Spleen (tissue), 11 donors: ENCODE results near the gene FTO. TPM values are rescaled to one million over a fixed set of nuclear protein-coding genes. Genes with fewer than 3 reads are reported as not detected.

Experiments
- DNase-seq: peaks from one replicate; pipeline ENCODE4 v3.0.0-alpha.2; 2020
- H3K27ac ChIP-seq, 8 donors: fragments of 200-600 bp; sonication (generic) in 7 of 8; 1 replicate in 4 of 8; 2 replicates in 4 of 8; pipeline versions ENCODE4 v1.5.0 to v1.8.0; 2016 to 2021; ENCODE audit warnings: inconsistent platforms in 4 of 8, mild to moderate bottlenecking in 4 of 8, moderate library complexity in 1 of 8
- H3K27me3 ChIP-seq, 7 donors: fragments of 200-600 bp; sonication (generic) in 6 of 7; replicated peaks in 1 of 7; 1 replicate in 4 of 7; 2 replicates in 3 of 7; pipeline versions ENCODE4 v1.5.0 to v1.8.0; 2016 to 2021; ENCODE audit warnings: inconsistent platforms in 3 of 7, mild to moderate bottlenecking in 1 of 7
- H3K36me3 ChIP-seq, 6 donors: fragments of 200-600 bp; sonication (generic) in 5 of 6; 1 replicate in 4 of 6; 2 replicates in 2 of 6; pipeline versions ENCODE4 v1.5.0 to v1.8.0; 2016 to 2021; ENCODE audit warnings: inconsistent platforms in 2 of 6
- H3K4me1 ChIP-seq, 6 donors: fragments of 200-600 bp; sonication (generic) in 5 of 6; 1 replicate in 3 of 6; 2 replicates in 3 of 6; pipeline versions ENCODE4 v1.5.0 to v1.8.0; 2016 to 2021; ENCODE audit warnings: inconsistent platforms in 3 of 6
- H3K4me3 ChIP-seq, 8 donors: fragments of 200-600 bp; sonication (generic) in 7 of 8; 1 replicate in 4 of 8; 2 replicates in 4 of 8; pipeline versions ENCODE4 v1.5.0 to v1.8.0; 2016 to 2021; ENCODE audit warnings: inconsistent platforms in 4 of 8, mild to moderate bottlenecking in 4 of 8, moderate library complexity in 2 of 8
- H3K9me3 ChIP-seq, 8 donors: fragments of 200-600 bp; sonication (generic) in 7 of 8; 1 replicate in 4 of 8; 2 replicates in 4 of 8; pipeline versions ENCODE4 v1.5.0 to v1.8.0; 2016 to 2021; ENCODE audit warnings: inconsistent platforms in 4 of 8
- POLR2A ChIP-seq, 3 donors: fragments of 450-650 bp; IDR thresholded peaks; one replicate each; pipeline ENCODE4 v1.5.1; 2017; ENCODE audit warnings: antibody characterized with exemption in 3 of 3, mild to moderate bottlenecking in 1 of 3
- POLR2AphosphoS5 ChIP-seq, 3 donors: sonication (generic); formaldehyde crosslinking; IDR thresholded peaks; one replicate each; pipeline ENCODE4 v1.5.1; 2017; ENCODE audit warnings: antibody characterized with exemption in 3 of 3
- WGBS, 5 donors: extraction: QIAGEN DNeasy Blood & Tissue Kit in 3 of 5; methylation state at CpG; one replicate each; pipeline versions ENCODE4 v1.1.5 to v1.1.7; 2013 to 2018; 5-methylcytosine and 5-hydroxymethylcytosine counted together
- intact Hi-C: fragments of 100-400 bp; cut with DNase I; formaldehyde crosslinking; loops from one replicate; pipeline ENCODE4 v1.15.0; 2023; ENCODE audit warnings: low total_unique reads
- polyA plus RNA-seq, 3 donors: library from polyadenylated mRNA; stranded (reverse); fragments of 200-250 nt; gene quantifications; one replicate each; pipeline ENCODE4 v1.2.1, GENCODE V29; 2013
- total RNA-seq, 7 donors: library from RNA; depleted of rRNA in 3 of 7; stranded (reverse); fragments of >200 nt in 3 of 7; fragmentation: NEBNext Ultra II Directional in 4 of 7; extraction: Animal tissue kit (Norgen Biotek cat#: 25700) in 4 of 7; gene quantifications; one replicate each; pipeline versions ENCODE4 v1.1.0 to v1.2.1, GENCODE V29; 2016 to 2021
- TF ChIP-seq, protein P1 (sequence below), 11 experiments: fragments of 200-600 bp in 7 of 11; fragments of 450-650 bp in 4 of 11; sonication (generic) in 4 of 11; IDR thresholded peaks in 8 of 11; conservative IDR thresholded peaks in 3 of 11; 1 replicate in 7 of 11; 2 replicates in 4 of 11; pipeline versions ENCODE4 v1.4.0 to v1.8.0; 2016 to 2021; ENCODE audit warnings: antibody characterized with exemption in 11 of 11, inconsistent platforms in 4 of 11, mild to moderate bottlenecking in 1 of 11
- donor health status: healthy with polysubstance abuse.
- donor health status: DM: no; HTN: no; CAD: no; lungs with moderate emphysema.
- donor health status: DM: no; HTN: no; CAD: no.
- donor health status: Bipolar disorder and iron deficiency.
- donor health status: healthy.
- donor health status: DM: no; HTN: no; CAD: no.
- donor health status: DM: yes; HTN: yes; CAD: no.

FTO gene
- total and polyA plus RNA-seq, 10 donors: 6.8 to 89.8 (median 68.4) TPM

DNA sequence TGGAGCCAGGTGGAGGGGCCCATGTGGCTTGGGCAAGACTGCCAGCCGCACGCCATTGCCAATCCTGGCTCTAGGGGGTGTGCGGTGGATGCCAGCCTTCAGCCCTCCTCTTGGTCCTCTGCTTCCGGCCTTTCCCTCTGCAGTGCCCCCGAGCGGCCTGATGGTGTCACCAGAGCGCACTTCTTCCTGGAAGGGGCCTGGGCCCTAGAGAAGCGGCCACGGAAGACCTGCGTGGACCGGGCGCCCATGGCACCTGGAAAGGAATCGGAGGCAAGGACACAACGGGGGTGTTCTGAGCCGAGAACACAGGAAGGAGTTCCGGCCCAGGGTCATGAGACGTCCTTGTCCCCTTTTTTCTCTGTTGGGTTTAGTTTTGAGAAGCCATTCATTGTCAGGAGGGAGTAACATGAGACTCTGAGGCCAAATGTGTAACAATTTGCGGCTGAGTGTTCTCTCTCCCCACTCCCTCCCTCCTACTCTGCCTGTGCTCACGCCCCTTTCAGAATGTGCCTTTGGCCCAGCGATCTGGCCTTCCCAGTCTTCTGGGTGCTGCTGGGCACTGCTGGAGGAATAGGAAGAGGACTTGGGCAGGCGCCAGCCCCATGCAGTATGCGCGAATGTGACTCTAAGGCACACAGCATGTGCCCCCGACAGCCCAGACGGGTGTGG is 489.8 kb downstream of the FTO start:
- H3K36me3 ChIP-seq: no peaks in the 10 kb centered on the region
- H3K27me3 ChIP-seq: peaks cover 0 to 17% (median 0%) of the 10 kb centered on the region in 7 donors
- H3K9me3 ChIP-seq: peaks cover 0 to 9% (median 4%) of the 10 kb centered on the region in 8 donors
- peak; percentile 83 for DNase-seq
- H3K4me1 ChIP-seq: peaks cover 0 to 5% (median 0%) of the 10 kb centered on the region in 6 donors
- peak overlapping the region in 4 of 8 donors; percentile 0 to 20 (median 8) for H3K4me3 ChIP-seq
- no peak overlapping the region for H3K27ac ChIP-seq
- WGBS, 5 donors: 29 to 46% (median 35%) methylated on average over 24 to 25 of the region's 25 CpGs
- intact Hi-C loops: no loop called here
- TF ChIP-seq POLR2A (IDR thresholded peaks at IDR 0.05): no peak
- no peak for TF ChIP-seq POLR2AphosphoS5 (IDR thresholded peaks at IDR 0.05)
- TF ChIP-seq, protein P1, sequence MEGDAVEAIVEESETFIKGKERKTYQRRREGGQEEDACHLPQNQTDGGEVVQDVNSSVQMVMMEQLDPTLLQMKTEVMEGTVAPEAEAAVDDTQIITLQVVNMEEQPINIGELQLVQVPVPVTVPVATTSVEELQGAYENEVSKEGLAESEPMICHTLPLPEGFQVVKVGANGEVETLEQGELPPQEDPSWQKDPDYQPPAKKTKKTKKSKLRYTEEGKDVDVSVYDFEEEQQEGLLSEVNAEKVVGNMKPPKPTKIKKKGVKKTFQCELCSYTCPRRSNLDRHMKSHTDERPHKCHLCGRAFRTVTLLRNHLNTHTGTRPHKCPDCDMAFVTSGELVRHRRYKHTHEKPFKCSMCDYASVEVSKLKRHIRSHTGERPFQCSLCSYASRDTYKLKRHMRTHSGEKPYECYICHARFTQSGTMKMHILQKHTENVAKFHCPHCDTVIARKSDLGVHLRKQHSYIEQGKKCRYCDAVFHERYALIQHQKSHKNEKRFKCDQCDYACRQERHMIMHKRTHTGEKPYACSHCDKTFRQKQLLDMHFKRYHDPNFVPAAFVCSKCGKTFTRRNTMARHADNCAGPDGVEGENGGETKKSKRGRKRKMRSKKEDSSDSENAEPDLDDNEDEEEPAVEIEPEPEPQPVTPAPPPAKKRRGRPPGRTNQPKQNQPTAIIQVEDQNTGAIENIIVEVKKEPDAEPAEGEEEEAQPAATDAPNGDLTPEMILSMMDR (IDR thresholded peaks at IDR 0.05 in 8 of 11, conservative IDR thresholded peaks at IDR 0.05 in 3 of 11): peak in 10 of 11 experiments; percentile 26 to 73 (median 58)

DNA sequence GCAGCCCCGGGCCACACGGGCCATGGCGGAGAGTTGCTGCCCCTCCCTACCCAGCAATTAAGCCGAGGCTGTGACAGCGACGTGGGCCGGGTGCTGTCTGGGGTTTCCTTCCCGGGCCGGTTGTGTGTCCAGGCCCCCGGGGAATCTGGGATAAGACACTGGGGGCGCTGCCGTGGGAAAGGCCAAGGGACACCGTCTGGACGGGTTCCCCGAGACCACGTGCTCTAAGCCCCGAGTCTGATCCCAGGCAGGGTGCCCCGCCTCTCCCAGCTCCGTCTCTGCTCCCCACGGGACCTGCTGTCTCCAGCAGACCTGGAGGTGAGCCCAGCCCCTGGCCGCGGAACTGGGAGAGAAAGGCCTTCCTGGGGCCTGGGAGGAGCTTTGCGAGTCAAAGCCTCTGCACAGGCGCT is 490.4 kb downstream of the FTO start:
- H3K4me1 ChIP-seq: peaks cover 0 to 5% (median 0%) of the 10 kb centered on the region in 6 donors
- H3K27me3 ChIP-seq: peaks cover 0 to 17% (median 0%) of the 10 kb centered on the region in 7 donors
- H3K9me3 ChIP-seq: peaks cover 0 to 9% (median 4%) of the 10 kb centered on the region in 8 donors
- intact Hi-C loops: no loop called here
- H3K4me3 ChIP-seq: peak overlapping the region in 3 of 8 donors; percentile 0 to 20 (median 12)
- WGBS, 5 donors: 68 to 88% (median 71%) methylated on average over 9 to 24 of the region's 24 CpGs
- TF ChIP-seq POLR2A (IDR thresholded peaks at IDR 0.05): no peak
- TF ChIP-seq, protein P1 (IDR thresholded peaks at IDR 0.05 in 8 of 11, conservative IDR thresholded peaks at IDR 0.05 in 3 of 11): no peak
- H3K27ac ChIP-seq: no peak overlapping the region
- H3K36me3 ChIP-seq: no peaks in the 10 kb centered on the region
- no peak for DNase-seq

DNA sequence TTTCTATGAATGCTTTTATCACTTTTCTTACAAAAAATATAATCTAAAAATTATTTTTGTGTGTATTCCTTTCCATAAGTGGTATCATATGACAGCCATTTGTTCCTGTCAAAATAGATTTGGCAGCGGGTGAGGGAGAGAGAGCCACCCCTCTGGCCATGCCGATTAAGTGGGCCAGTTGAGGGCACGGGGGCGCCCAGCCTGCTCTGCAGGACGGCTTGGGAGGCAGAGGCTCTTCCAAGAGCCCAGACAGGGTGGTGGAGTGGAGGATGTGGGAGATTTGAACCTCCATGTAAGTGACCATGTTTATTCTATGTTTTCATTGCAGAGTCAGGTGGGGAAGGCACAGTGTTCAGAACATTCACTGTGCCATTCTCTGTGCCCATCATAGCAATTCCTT is 493.8 kb downstream of the FTO start:
- intact Hi-C loops: no loop called here
- Histone ChIP-seq H3K4me3 (no peak overlapping the region), H3K27ac (no peak overlapping the region), H3K9me3 (peaks cover 0 to under 1% (median 0%) of the 10 kb centered on the region in 8 donors), H3K27me3 (peaks cover 0 to 23% (median 0%) of the 10 kb centered on the region in 7 donors), H3K4me1 (peaks cover 0 to 5% (median 0%) of the 10 kb centered on the region in 6 donors), H3K36me3 (no peaks in the 10 kb centered on the region)
- no peak for TF ChIP-seq POLR2AphosphoS5 (IDR thresholded peaks at IDR 0.05)
- TF ChIP-seq POLR2A (IDR thresholded peaks at IDR 0.05): no peak
- no peak for DNase-seq
- 74 to 85% (median 76%) methylated on average over 5 of the region's 5 CpGs for WGBS, 5 donors

DNA sequence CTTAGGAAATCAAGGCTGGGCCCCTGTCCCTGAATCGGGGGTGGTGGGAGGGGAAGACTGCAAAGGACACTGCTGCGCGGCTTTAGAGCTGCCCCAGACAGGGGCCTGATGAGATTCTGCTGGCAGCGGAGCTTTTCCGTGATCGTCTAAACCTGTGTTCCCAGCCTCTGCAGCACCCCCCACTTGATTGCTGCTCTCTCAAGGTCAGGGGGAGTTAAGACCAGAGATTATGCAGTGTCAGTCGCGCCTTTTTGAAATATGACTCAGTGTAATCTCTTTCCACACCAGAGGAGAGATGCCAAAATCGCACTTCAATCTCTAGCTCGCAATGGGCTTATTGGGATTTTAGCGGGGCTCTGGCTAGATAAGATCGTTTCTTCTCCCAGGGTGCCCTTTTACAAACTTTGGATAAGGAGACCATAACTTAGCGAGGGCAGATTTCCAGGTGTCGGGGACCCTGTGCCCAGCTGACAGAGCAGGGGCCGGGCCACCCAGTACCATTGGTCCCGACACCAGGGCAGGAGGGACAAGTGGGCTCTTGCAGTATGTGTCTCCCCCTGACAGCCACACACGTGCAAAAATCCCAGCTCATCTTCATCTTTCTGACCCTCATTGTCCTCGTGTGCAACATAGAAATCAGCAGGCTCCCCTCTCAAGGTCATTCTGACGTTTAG is 495.7 kb downstream of the FTO start:
- intact Hi-C loops: no loop called here
- no peak for DNase-seq
- Histone ChIP-seq H3K27ac (no peak overlapping the region), H3K4me1 (no peaks in the 10 kb centered on the region), H3K9me3 (no peaks in the 10 kb centered on the region), H3K27me3 (peaks cover 0 to 16% (median 0%) of the 10 kb centered on the region in 7 donors), H3K4me3 (no peak overlapping the region), H3K36me3 (no peaks in the 10 kb centered on the region)
- WGBS, 5 donors: 64 to 78% (median 73%) methylated on average over 16 to 19 of the region's 19 CpGs
- TF ChIP-seq POLR2A (IDR thresholded peaks at IDR 0.05) (no peak), POLR2AphosphoS5 (IDR thresholded peaks at IDR 0.05) (no peak)
- TF ChIP-seq, protein P1 (IDR thresholded peaks at IDR 0.05 in 8 of 11, conservative IDR thresholded peaks at IDR 0.05 in 3 of 11): no peak
